ENCODE results near the gene TIE1. TPM values are rescaled to one million over a fixed set of nuclear protein-coding genes. Genes with fewer than 3 reads are reported as not detected.

Gene TIE1
- total RNA-seq, 1 experiment from 2014 or later: not detected

GRCh38 chr1:43327549-43328292 lies 26.9 kb downstream of the TIE1 start:
- Histone ChIP-seq H3K4me1 (ENCODE audit: insufficient read depth, low read length, poor library complexity, severe bottlenecking) (peaks cover 12% of the 10 kb centered on the region), H3K27me3 (replicated peaks; ENCODE audit: insufficient read depth, low read depth, low read length, poor library complexity) (no peaks in the 10 kb centered on the region), H3K9me3 (ENCODE audit: low read depth, low read length, poor library complexity, severe bottlenecking) (peaks cover 11% of the 10 kb centered on the region), H3K27ac (ENCODE audit: low read depth, low read length, poor library complexity, severe bottlenecking) (no peak overlapping the region), H3K4me3 (ENCODE audit: low read depth, low read length, poor library complexity, severe bottlenecking) (no peak overlapping the region), H3K36me3 (ENCODE audit: insufficient read depth, low read length, poor library complexity, severe bottlenecking) (no peaks in the 10 kb centered on the region)
- ChIA-PET POLR2A (ENCODE audit: low non-redundant PET) (no interaction called here), CTCF (no interaction called here)
- BruUV-seq (replicated peaks): no TSS peak
- no peak for TF ChIP-seq CTCF (conservative IDR thresholded peaks at IDR 0.05; ENCODE audit: low read depth, low read length)
- no peak for TF ChIP-seq EZH2 (IDR thresholded peaks at IDR 0.05; ENCODE audit: borderline replicate concordance, low read depth, low read length, poor library complexity, severe bottlenecking)
- DNase-seq (ENCODE audit: low spot score): peak; percentile 52
- intact Hi-C loops (cut with micrococcal nuclease; ENCODE audit: unreplicated experiment): no loop called here

- POLR2A ChIA-PET (ENCODE audit: low non-redundant PET): no interaction called here
- no peaks in the 10 kb centered on the region for H3K27me3 ChIP-seq (replicated peaks; ENCODE audit: insufficient read depth, low read depth, low read length, poor library complexity)
Observed at GRCh38 chr1:43329995-43330751, 29.4 kb downstream of the TIE1 start.

GRCh38 chr1:43331688-43332087 lies 30.9 kb downstream of the TIE1 start:
- Histone ChIP-seq H3K27me3 (replicated peaks; ENCODE audit: insufficient read depth, low read depth, low read length, poor library complexity) (no peaks in the 10 kb centered on the region), H3K27ac (ENCODE audit: low read depth, low read length, poor library complexity, severe bottlenecking) (no peak overlapping the region), H3K4me3 (ENCODE audit: low read depth, low read length, poor library complexity, severe bottlenecking) (no peak overlapping the region), H3K4me1 (ENCODE audit: insufficient read depth, low read length, poor library complexity, severe bottlenecking) (peaks cover 7% of the 10 kb centered on the region), H3K36me3 (ENCODE audit: insufficient read depth, low read length, poor library complexity, severe bottlenecking) (no peaks in the 10 kb centered on the region), H3K9me3 (ENCODE audit: low read depth, low read length, poor library complexity, severe bottlenecking) (peaks cover 11% of the 10 kb centered on the region)
- no peak for DNase-seq (ENCODE audit: low spot score)
- TF ChIP-seq CTCF (conservative IDR thresholded peaks at IDR 0.05; ENCODE audit: low read depth, low read length) (no peak), EZH2 (IDR thresholded peaks at IDR 0.05; ENCODE audit: borderline replicate concordance, low read depth, low read length, poor library complexity, severe bottlenecking) (no peak)
- intact Hi-C loops (cut with micrococcal nuclease; ENCODE audit: unreplicated experiment): loop anchor here (5.0 kb wide), 1 partner anchor 84 kb away; no protein-coding TSS in a partner anchor
- POLR2A ChIA-PET (ENCODE audit: low non-redundant PET): no interaction called here
- CTCF ChIA-PET: no interaction called here
- no TSS peak for BruUV-seq (replicated peaks)

More at GRCh38 chr1:43329995-43330751, 29.4 kb downstream of the TIE1 start:
- intact Hi-C loops (cut with micrococcal nuclease; ENCODE audit: unreplicated experiment): loop anchor here (5.0 kb wide), 1 partner anchor 83 kb away; no protein-coding TSS in a partner anchor
- H3K4me1 ChIP-seq (ENCODE audit: insufficient read depth, low read length, poor library complexity, severe bottlenecking): peaks cover 7% of the 10 kb centered on the region
- DNase-seq (ENCODE audit: low spot score): peak; percentile 84
- CTCF ChIA-PET: no interaction called here
- H3K4me3 ChIP-seq (ENCODE audit: low read depth, low read length, poor library complexity, severe bottlenecking): no peak overlapping the region
- TF ChIP-seq EZH2 (IDR thresholded peaks at IDR 0.05; ENCODE audit: borderline replicate concordance, low read depth, low read length, poor library complexity, severe bottlenecking) (no peak), CTCF (conservative IDR thresholded peaks at IDR 0.05; ENCODE audit: low read depth, low read length) (no peak)
- BruUV-seq (replicated peaks): no TSS peak
- peaks cover 11% of the 10 kb centered on the region for H3K9me3 ChIP-seq (ENCODE audit: low read depth, low read length, poor library complexity, severe bottlenecking)
- peak overlapping the region; percentile 44 for H3K27ac ChIP-seq (ENCODE audit: low read depth, low read length, poor library complexity, severe bottlenecking)
- H3K36me3 ChIP-seq (ENCODE audit: insufficient read depth, low read length, poor library complexity, severe bottlenecking): no peaks in the 10 kb centered on the region
